Gastroesophageal sphincter (tissue), 4 donors: ENCODE data around the gene GGTA1. TPM values are rescaled to one million over a fixed set of nuclear protein-coding genes. Genes with fewer than 3 reads are reported as not detected.
A peak's percentile ranks its signal among the peaks of the same experiment; 100 is the strongest.

ENCODE experiments used
- ATAC-seq: fragments of 150-250 bp; one replicate; pipeline ENCODE4 v1.9.1; 2016; ENCODE audit warnings: mild to moderate bottlenecking, moderate library complexity
- H3K27ac ChIP-seq, 4 donors: fragments of 200-600 bp; sonication (generic) in 3 of 4; 1 replicate in 3 of 4; 2 replicates in 1 of 4; pipeline ENCODE4 v1.5.1; 2016 to 2019
- H3K27me3 ChIP-seq: fragments of 200-600 bp; sonication (generic); one replicate; pipeline ENCODE4 v1.5.1; 2019
- H3K36me3 ChIP-seq, 2 donors: fragments of 200-600 bp; sonication (generic); one replicate each; pipeline ENCODE4 v1.5.1; 2019; ENCODE audit warnings: control low read depth in 1 of 2
- H3K4me1 ChIP-seq, 3 donors: fragments of 200-600 bp; sonication (generic); 1 replicate in 2 of 3; 2 replicates in 1 of 3; pipeline ENCODE4 v1.5.1; 2016 to 2019; ENCODE audit warnings: control low read depth in 2 of 3
- H3K4me3 ChIP-seq, 2 donors: fragments of 200-600 bp; sonication (generic); one replicate each; pipeline ENCODE4 v1.5.1; 2019; ENCODE audit warnings: mild to moderate bottlenecking in 1 of 2, moderate library complexity in 1 of 2
- H3K9me3 ChIP-seq, 3 donors: fragments of 200-600 bp; sonication (generic); one replicate each; pipeline ENCODE4 v1.5.1; 2017 to 2019; ENCODE audit warnings: control low read depth in 2 of 3
- CTCF ChIP-seq, 4 experiments: fragments of 200-600 bp in 2 of 4; fragments of 450-650 bp in 2 of 4; sonication (generic) in 1 of 4; IDR thresholded peaks; one replicate each; pipeline ENCODE4 v1.5.1; 2017 to 2019; ENCODE audit warnings: antibody characterized with exemption in 4 of 4, mild to moderate bottlenecking in 2 of 4, moderate library complexity in 2 of 4
- EP300 ChIP-seq: sonication (generic); formaldehyde crosslinking; IDR thresholded peaks from one replicate; pipeline ENCODE4 v1.6.1; 2017; ENCODE audit warnings: antibody characterized with exemption, mild to moderate bottlenecking
- POLR2A ChIP-seq, 2 donors: fragments of 450-650 bp; IDR thresholded peaks; one replicate each; pipeline ENCODE4 v1.6.1; 2017; ENCODE audit warnings: antibody characterized with exemption in 2 of 2, mild to moderate bottlenecking in 2 of 2, moderate library complexity in 1 of 2
- POLR2AphosphoS5 ChIP-seq: sonication (generic); formaldehyde crosslinking; IDR thresholded peaks from one replicate; pipeline ENCODE4 v1.6.1; 2017; ENCODE audit warnings: antibody characterized with exemption
- WGBS, 2 donors: methylation state at CpG; one replicate each; pipeline ENCODE4 v1.1.5; 2018; ENCODE audit warnings: low coverage in 1 of 2; 5-methylcytosine and 5-hydroxymethylcytosine counted together
- total RNA-seq, 4 donors: library from RNA; depleted of rRNA; stranded (reverse); fragments of >200 nt; gene quantifications; one replicate each; pipeline ENCODE4 v1.1.0, GENCODE V29; 2016

The GGTA1 gene
- total RNA-seq, 4 donors from 2014 or later, result 5.1 to 22.2 (median 7.2) TPM

GRCh38 chr9:121485623-121486022 lies 14.0 kb downstream of the GGTA1 start:
- peak overlapping the region; percentile 62 to 77 (median 75) for H3K27ac ChIP-seq
- H3K9me3 ChIP-seq, result no peaks in the 10 kb centered on the region
- H3K4me3 ChIP-seq, result no peak overlapping the region
- peak; percentile 69 for ATAC-seq
- H3K4me1 ChIP-seq, result peaks cover 0 to 45% (median 0%) of the 10 kb centered on the region in 3 donors
- no peak for TF ChIP-seq POLR2AphosphoS5
- TF ChIP-seq CTCF (IDR thresholded peaks at IDR 0.05), result no peak
- TF ChIP-seq EP300, result no peak
- TF ChIP-seq POLR2A (IDR thresholded peaks at IDR 0.05), result no peak
- H3K36me3 ChIP-seq, result no peaks in the 10 kb centered on the region
- WGBS, 2 donors, result 80 to 93% methylated on average over 2 to 4 of the region's 4 CpGs
- no peaks in the 10 kb centered on the region for H3K27me3 ChIP-seq

- no peaks in the 10 kb centered on the region for H3K9me3 ChIP-seq
- no peaks in the 10 kb centered on the region for H3K36me3 ChIP-seq
- no peak for TF ChIP-seq CTCF (IDR thresholded peaks at IDR 0.05)
- TF ChIP-seq POLR2AphosphoS5, result peak; percentile 5
- peak overlapping the region; percentile 62 to 77 (median 75) for H3K27ac ChIP-seq
- H3K4me3 ChIP-seq, result no peak overlapping the region
- peak; percentile 16 for ATAC-seq
- no peaks in the 10 kb centered on the region for H3K27me3 ChIP-seq
- H3K4me1 ChIP-seq, result peaks cover 0 to 52% (median 0%) of the 10 kb centered on the region in 3 donors
- WGBS, 2 donors, result 26 to 46% methylated on average over 7 to 8 of the region's 11 CpGs
Measured at GRCh38 chr9:121484651-121485446, 14.8 kb downstream of the GGTA1 start.

GRCh38 chr9:121483473-121484031 lies 16.1 kb downstream of the GGTA1 start:
- WGBS, 2 donors, result 80 to 100% methylated on average over 1 to 5 of the region's 7 CpGs
- no peak overlapping the region for H3K4me3 ChIP-seq
- TF ChIP-seq CTCF (IDR thresholded peaks at IDR 0.05) (no peak), POLR2A (IDR thresholded peaks at IDR 0.05) (no peak), POLR2AphosphoS5 (no peak), EP300 (no peak)
- H3K36me3 ChIP-seq, result no peaks in the 10 kb centered on the region
- ATAC-seq, result no peak
- no peaks in the 10 kb centered on the region for H3K9me3 ChIP-seq
- no peaks in the 10 kb centered on the region for H3K27me3 ChIP-seq
- peaks cover 0 to 65% (median 0%) of the 10 kb centered on the region in 3 donors for H3K4me1 ChIP-seq
- H3K27ac ChIP-seq, result peak overlapping the region in 1 of 4 donors; percentile 19

GRCh38 chr9:121483049-121483448 lies 16.6 kb downstream of the GGTA1 start:
- TF ChIP-seq EP300 (no peak), POLR2A (IDR thresholded peaks at IDR 0.05) (no peak), POLR2AphosphoS5 (no peak), CTCF (IDR thresholded peaks at IDR 0.05) (no peak)
- WGBS, 2 donors, result 20 to 66% methylated on average over 1 to 5 of the region's 5 CpGs

More at GRCh38 chr9:121483049-121483448, 16.6 kb downstream of the GGTA1 start:
- ATAC-seq, result no peak
- H3K4me3 ChIP-seq, result no peak overlapping the region
- no peaks in the 10 kb centered on the region for H3K27me3 ChIP-seq
- no peaks in the 10 kb centered on the region for H3K9me3 ChIP-seq
- no peaks in the 10 kb centered on the region for H3K36me3 ChIP-seq
- H3K4me1 ChIP-seq, result peaks cover 0 to 70% (median 0%) of the 10 kb centered on the region in 3 donors
- H3K27ac ChIP-seq, result peak overlapping the region in 1 of 4 donors; percentile 19
